ENCODE measurements around the gene LMO4. TPM values are rescaled to one million over a fixed set of nuclear protein-coding genes. Genes with fewer than 3 reads are reported as not detected.

LMO4 gene
- total RNA-seq, 4 donors from 2014 or later: 38.7 to 178 (median 60.9) TPM

GRCh38 chr1:87300628-87301027 is 28.1 kb upstream of the LMO4 start:
- no peak for DNase-seq
- TF ChIP-seq POLR2A (IDR thresholded peaks at IDR 0.05): no peak
- TF ChIP-seq, protein P1, sequence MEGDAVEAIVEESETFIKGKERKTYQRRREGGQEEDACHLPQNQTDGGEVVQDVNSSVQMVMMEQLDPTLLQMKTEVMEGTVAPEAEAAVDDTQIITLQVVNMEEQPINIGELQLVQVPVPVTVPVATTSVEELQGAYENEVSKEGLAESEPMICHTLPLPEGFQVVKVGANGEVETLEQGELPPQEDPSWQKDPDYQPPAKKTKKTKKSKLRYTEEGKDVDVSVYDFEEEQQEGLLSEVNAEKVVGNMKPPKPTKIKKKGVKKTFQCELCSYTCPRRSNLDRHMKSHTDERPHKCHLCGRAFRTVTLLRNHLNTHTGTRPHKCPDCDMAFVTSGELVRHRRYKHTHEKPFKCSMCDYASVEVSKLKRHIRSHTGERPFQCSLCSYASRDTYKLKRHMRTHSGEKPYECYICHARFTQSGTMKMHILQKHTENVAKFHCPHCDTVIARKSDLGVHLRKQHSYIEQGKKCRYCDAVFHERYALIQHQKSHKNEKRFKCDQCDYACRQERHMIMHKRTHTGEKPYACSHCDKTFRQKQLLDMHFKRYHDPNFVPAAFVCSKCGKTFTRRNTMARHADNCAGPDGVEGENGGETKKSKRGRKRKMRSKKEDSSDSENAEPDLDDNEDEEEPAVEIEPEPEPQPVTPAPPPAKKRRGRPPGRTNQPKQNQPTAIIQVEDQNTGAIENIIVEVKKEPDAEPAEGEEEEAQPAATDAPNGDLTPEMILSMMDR (IDR thresholded peaks at IDR 0.05): no peak
- H3K4me1 ChIP-seq: no peaks in the 10 kb centered on the region
- intact Hi-C loops (cut with DNase I; ENCODE audit: low total_unique reads): no loop called here
- no peak overlapping the region for H3K27ac ChIP-seq
- H3K4me3 ChIP-seq: no peak overlapping the region
- no peaks in the 10 kb centered on the region for H3K36me3 ChIP-seq
- H3K9me3 ChIP-seq: no peaks in the 10 kb centered on the region
- H3K27me3 ChIP-seq: no peaks in the 10 kb centered on the region

DNA sequence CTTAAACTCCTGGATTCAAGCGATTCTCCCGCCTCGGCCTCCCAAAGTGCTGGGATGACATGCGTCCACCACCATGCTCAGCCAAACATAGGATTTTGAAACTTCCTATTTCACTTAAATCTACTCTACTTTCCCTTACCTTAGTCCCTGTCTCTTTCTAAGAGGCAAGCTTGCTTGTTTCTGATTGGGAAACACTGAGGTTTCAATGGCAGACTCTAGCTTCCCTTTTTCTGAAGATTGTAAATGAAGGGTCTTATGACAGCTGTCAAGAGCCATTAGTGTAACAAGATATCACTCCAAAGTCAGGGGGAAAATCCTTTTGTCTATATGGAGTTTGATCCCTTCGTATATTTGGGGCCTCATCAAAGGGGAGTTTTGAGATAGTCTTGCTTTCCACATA is 23.5 kb upstream of the LMO4 start:
- Histone ChIP-seq H3K4me1 (peaks cover 0 to 4% of the 10 kb centered on the region in 2 donors), H3K4me3 (no peak overlapping the region), H3K9me3 (no peaks in the 10 kb centered on the region), H3K27ac (no peak overlapping the region), H3K27me3 (no peaks in the 10 kb centered on the region), H3K36me3 (no peaks in the 10 kb centered on the region)
- DNase-seq: no peak
- TF ChIP-seq, protein P1 (IDR thresholded peaks at IDR 0.05): no peak
- no peak for TF ChIP-seq POLR2A (IDR thresholded peaks at IDR 0.05)
- intact Hi-C loops (cut with DNase I; ENCODE audit: low total_unique reads): no loop called here

GRCh38 chr1:87305762-87306161 is 22.9 kb upstream of the LMO4 start:
- TF ChIP-seq POLR2A (IDR thresholded peaks at IDR 0.05): no peak
- TF ChIP-seq, protein P1 (IDR thresholded peaks at IDR 0.05): no peak
- Histone ChIP-seq H3K4me3 (no peak overlapping the region), H3K9me3 (no peaks in the 10 kb centered on the region), H3K4me1 (peaks cover 0 to 4% of the 10 kb centered on the region in 2 donors), H3K36me3 (no peaks in the 10 kb centered on the region), H3K27me3 (no peaks in the 10 kb centered on the region), H3K27ac (peak overlapping the region in 1 of 2 donors; percentile 30)
- intact Hi-C loops (cut with DNase I; ENCODE audit: low total_unique reads): no loop called here
- DNase-seq: no peak

- TF ChIP-seq, protein P1 (IDR thresholded peaks at IDR 0.05): no peak
- TF ChIP-seq POLR2A (IDR thresholded peaks at IDR 0.05): no peak
- Histone ChIP-seq H3K27me3 (no peaks in the 10 kb centered on the region), H3K36me3 (no peaks in the 10 kb centered on the region), H3K9me3 (no peaks in the 10 kb centered on the region), H3K27ac (no peak overlapping the region), H3K4me3 (no peak overlapping the region), H3K4me1 (peaks cover 0 to 4% of the 10 kb centered on the region in 2 donors)
- DNase-seq: no peak
- intact Hi-C loops (cut with DNase I; ENCODE audit: low total_unique reads): no loop called here
Observed at GRCh38 chr1:87307306-87307705, 21.4 kb upstream of the LMO4 start.

DNA sequence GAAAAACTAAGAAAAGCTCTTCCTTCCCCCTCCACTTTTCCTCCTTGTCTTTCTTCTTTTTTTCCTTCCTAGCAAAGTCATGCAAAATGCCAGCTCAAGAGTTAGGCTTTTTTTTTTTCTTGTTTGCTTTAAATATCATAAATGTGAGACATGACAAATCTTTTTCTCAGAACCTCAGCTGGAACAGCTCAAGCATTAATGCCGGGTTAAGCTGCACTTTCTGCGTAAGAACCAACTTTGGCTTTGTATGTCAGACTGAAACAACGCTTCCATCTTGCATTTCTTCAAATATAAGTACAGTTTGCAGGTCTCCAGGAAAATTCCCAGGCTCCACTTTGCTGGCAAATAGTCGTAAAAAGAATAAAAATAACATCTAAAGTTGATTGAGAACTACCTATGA is 20.7 kb upstream of the LMO4 start:
- DNase-seq: no peak
- no peak for TF ChIP-seq POLR2A (IDR thresholded peaks at IDR 0.05)
- TF ChIP-seq, protein P1 (IDR thresholded peaks at IDR 0.05): no peak
- Histone ChIP-seq H3K4me3 (no peak overlapping the region), H3K36me3 (no peaks in the 10 kb centered on the region), H3K27ac (no peak overlapping the region), H3K4me1 (peaks cover 0 to 4% of the 10 kb centered on the region in 2 donors), H3K9me3 (no peaks in the 10 kb centered on the region), H3K27me3 (no peaks in the 10 kb centered on the region)
- intact Hi-C loops (cut with DNase I; ENCODE audit: low total_unique reads): no loop called here

Measured in uterus (tissue), 4 donors.